HG02884 (cell line): Measurements from ENCODE around the gene TENT4B.
"Not testable (repeated sequence)": the region's sequence is repeated elsewhere in the genome, so short reads cannot be mapped to it uniquely, and the experiment has no call there.

Experiments used
- ATAC-seq: cut with Tn5 transposase; IDR thresholded peaks from one replicate; pipeline ENCODE4 v1.9.1; 2021; ENCODE audit warnings: mild to moderate bottlenecking, moderate library complexity; ENCODE audit not compliant: unreplicated experiment

Gene TENT4B

GRCh38 chr16:50227120-50227519 is 74.0 kb downstream of the TENT4B start:
- ATAC-seq = no peak

GRCh38 chr16:50227665-50228064 is 74.6 kb downstream of the TENT4B start:
- ATAC-seq = no peak

DNA sequence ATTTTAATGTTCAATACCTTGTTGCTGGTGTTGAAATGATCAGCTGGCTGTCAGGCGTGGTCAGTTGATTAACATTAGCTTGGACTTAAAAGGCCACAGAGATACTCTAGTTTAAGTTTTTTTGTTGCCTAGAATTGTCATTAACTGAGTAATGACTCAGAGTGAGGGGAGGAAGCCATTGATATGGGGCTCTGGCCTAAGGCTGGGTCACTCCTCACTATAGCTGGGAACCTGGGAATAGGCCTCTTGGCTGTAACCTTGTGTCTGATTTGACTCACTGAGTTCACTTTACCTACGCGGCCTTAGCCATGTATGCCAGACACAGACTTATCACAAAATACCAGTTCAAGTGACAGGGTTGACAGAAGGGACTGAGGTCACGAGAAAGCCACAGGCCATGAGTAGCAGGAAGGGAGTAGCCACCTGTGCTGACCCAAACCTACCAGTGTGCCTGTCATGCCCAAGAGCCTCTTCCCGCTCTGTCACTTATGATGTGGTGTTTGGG is 75.3 kb downstream of the TENT4B start:
- no peak for ATAC-seq

DNA sequence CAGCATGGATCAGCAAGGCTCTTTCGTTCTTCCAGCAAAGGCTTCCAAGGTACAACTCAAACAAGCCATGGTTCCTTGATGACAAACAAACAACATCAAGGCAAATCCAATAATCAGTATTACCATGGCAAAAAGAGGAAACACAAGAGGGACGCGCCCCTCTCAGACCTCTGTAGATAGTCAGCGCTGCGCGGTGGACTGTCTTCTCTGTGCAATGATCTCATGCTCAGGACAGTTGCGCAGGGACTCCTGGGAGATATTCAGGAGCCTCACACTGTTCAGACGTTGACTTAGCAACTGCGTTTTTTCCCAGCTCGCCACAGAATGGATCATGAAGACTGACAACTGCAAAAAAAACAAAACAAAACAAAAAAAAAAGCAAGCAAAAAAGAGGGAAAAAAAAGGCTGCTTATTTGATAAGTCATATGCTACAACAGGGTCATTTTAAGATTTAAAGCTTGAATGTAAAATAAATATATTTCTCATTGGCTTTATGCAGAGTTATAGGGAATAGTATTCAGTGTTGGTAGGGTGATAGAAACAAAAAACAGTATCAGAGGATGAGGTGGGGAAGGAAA is 76.1 kb downstream of the TENT4B start:
- no peak for ATAC-seq

DNA sequence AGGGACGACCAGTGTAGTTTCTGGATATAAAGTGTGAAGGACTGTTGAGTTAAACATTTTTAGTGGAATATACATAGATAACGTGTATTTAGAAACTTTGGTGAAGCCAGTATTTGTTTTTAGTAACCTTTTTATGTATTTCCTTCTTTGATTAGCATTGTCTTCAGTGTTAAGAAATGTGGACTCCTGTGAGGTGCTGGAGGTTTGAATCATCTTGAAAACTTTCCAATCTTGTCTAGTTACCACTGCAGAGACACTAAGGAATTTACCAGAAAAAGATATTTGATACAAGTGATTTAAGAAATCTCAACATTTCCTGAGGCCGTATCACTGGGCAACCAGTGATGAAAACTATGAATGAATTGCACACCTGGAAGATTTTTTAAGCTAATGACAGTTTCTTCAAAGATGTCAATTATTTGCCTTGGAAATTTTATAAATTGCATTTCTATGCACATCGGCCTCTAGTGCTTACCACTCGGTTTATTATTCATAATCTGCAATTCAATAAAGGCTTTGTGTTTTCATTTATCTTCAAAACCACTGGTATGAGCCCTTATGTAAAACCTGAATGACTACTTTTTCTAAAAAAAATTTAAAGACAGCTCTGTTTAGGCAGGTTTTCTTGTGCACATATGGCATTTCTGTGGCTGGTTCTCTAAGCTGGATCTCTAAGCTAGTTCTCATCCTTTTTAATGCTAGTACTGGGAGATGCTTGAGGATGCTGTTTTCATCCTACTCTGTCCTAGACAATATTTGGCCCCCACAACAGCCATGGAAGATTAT is 81.9 kb downstream of the TENT4B start:
- ATAC-seq = no peak

DNA sequence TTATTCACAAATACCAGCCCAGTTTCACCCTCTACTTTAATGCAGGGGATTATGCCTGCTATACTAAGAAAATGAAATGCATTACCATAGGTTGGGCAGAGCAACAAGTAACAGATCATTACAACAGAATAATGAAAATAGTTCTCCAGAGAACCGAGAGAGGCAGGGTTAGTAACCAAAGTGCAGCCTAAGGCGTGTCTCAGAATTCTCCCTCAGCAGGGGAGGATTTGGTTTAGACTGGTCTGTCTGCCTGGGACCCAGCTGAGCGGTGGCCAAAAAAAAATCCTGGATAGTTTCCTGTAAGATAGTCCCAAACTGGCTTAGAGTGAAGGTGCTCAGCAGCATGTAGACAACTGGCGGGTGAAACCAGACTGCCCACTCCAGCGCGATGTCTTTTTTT is 82.5 kb downstream of the TENT4B start:
- no peak for ATAC-seq

GRCh38 chr16:50238314-50238713 is 85.2 kb downstream of the TENT4B start:
- no peak for ATAC-seq

DNA sequence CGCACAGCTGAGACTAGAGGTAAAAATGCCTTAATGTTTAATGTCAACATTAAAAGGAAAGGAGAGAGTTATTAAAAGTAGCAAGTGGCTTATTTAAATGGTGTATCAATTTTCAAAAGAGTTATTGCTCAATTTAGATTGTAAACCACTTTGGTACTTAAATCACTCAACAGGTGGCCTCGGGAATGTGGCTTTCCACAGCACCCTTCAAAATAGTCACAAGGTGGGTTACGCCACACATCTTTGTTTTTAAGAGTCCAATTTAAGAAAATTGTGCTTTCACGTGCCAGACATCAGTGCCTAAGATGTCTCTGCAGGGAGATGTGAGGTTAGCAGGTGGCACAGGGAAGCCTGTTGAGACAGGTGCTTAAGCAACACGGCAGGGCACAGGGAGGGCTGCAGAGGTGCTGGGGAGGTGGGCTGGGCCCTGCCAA is 85.8 kb downstream of the TENT4B start:
- ATAC-seq = no peak

- not testable (repeated sequence) for ATAC-seq
Observed at GRCh38 chr16:50243024-50243423, 89.9 kb downstream of the TENT4B start.

DNA sequence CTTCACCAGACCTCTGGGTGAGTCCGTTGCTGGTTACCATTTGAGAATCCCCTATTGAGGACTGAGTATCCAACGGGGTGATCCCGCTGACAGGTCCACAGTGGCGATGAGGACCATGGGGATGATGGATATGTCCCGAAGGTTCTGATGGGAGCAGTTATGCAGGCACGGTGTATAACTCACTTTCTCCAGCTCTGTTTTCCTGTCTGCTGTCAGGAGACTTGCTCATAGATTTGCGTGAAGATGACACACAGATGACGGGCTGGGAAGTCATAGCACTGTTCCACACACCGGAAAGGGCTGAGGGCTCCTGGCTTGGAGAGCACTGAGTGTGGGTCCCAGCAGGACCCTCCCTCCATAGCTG is 91.0 kb downstream of the TENT4B start:
- ATAC-seq = no peak

- no peak for ATAC-seq
Observed at GRCh38 chr16:50244504-50245416, 91.7 kb downstream of the TENT4B start.

DNA sequence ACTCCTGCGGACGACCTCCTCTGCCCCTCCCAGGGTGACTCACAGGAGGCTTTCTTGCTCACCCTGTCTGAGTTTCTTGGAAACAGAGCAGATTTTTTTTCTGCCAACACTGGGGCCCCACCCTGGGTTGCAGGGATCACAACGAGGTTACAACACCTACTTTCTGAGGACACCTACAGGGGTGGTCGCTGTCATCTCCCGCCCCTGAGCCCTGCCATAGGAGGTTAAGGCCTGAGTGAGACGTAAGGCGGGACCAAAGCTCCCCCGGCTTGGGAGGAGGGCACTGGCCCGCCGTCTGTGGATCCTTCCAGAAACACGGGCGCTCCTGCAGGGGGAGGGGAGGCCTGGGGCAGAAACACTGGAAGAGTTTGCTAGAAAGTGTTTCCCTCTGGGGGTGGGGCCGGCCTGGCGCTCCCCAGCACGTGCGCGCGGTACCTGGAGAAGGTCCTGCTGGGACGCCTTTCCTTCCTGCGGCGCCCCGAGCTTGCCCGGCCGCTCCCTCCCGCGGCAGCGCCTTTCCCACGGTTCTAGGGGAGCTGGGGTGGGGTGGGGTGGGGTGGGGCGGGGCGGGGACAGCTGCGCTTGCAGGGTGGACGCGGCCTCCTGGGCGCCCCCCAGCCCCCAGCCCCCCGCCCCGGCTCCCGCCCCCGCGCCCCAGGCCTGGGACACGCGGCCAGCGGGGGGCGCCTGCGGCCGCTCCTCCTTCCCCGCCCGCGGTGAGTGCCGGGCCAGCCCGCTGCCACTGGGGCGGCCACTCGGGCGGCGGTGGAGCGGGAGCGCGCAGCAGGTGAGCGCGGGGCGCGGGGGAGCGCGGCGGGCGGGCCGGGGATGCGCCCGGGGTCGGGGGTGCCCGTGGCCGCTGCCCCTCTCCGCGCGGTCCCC is 92.6 kb downstream of the TENT4B start:
- peak; percentile 71 for ATAC-seq

GRCh38 chr16:50246299-50247122 is 93.4 kb downstream of the TENT4B start:
- ATAC-seq = peak; percentile 20

DNA sequence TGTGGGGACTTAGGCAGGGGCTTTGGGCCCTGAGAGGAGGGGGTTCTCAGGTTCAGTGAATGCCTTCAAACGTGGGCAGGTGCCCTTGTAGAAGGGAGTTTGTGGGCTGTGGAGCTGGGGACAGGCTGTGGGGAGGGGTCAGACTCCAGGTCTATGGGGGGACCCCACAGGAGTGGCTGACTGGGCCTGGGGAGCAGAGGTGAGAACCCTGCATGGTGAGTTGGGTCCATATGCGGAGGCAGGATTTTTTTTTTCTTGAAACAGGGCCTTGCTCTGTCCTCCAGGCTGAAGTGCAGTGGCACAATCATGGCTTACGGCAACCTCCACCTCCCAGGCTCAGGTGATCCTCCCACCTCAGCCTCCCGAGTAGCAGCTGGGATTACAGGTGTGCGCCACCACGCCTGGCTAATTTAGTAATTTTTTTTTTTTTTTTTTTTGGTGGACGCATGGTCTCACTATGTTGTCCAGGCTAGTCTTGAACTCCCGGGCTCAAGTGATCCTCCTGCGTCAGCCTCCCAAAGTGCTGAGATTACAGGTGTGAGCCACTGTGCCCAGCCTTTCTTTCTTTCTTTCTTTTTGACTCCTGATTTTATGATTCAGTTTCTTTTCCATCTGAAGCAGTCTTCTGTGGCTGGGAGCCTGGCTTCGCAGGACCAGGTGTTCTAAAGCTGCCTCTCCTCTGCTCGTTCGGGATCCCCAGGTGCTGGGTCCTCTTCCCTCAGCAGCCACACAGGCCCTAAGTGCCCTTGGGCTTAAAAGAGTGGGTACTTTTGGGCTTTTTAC is 94.2 kb downstream of the TENT4B start:
- ATAC-seq = no peak

DNA sequence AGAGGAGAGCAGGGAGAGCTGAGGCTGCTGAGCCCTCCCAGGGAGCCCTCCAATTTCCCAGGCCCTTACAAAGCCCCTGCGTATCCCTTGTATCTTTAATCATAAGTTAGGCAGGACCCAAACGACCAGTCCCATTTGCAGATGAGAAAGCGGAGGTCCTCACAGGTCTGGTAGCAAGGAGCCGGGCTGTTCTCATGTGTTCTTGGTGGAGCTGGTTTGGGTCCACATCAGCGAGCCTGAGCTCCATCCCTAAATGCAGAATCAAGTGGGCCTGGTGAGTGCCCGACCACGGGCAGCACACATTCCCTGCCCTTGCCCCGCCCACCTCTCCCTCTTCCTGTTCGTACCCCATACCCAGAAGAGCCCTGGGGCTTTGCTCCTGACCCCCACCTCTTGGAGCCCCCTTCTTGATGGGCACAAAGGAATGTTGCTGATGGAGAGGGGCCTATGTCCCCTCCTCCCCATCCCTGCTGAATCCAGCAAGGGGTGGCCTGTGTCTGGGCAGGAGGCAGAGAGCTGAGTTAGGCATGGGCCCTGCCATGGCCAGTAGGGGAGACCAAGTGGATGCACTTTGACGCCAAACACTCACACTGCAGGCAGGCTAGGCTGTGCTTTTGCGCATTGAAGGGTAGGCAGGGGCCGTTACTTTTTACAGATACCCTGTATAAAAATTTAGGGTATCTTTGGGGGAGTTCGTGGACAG is 95.0 kb downstream of the TENT4B start:
- ATAC-seq = no peak

GRCh38 chr16:50248845-50249244 is 95.7 kb downstream of the TENT4B start:
- ATAC-seq = no peak

- ATAC-seq = no peak
Observed at GRCh38 chr16:50251375-50252081, 98.4 kb downstream of the TENT4B start.
